ENCODE data around the gene MAML1.

Gene MAML1

DNA sequence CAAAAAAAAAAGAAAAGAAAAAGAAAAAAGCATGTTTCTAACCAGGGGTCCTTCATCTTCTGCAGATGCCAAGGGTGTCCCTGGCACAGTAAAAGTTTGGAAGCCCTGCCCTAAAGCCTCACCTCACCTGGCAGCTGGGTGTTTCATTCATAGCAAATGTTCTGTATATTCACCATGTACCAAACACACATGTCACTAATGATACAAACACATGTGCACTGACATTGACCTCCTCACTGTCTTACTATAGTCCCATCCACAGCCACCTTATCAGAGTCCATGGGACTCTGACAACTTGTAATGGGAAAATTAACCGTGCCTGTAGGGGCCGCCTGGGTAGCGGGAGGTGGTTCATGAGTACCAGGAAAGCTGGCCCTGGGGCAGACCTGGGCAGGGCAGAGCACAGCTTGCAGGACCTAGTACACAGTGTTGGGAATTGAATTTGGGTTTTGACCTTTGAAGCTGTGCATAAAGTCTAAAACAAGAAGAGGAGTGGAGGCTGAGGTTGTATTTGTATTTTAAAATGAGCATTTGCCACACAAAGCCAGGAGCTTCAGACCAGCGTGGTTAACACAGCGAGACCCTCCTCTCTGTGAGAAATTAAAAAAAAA lies 80.5 kb downstream of the MAML1 start:
- H4K20me1 ChIP-seq (ENCODE audit: insufficient read depth, low read length), result no peaks in the 10 kb centered on the region
- no peaks in the 10 kb centered on the region for H3K9me3 ChIP-seq (ENCODE audit: insufficient read depth, low read length, severe bottlenecking)
- H3K4me1 ChIP-seq (ENCODE audit: insufficient read depth, low read length), result peaks cover 3% of the 10 kb centered on the region; the same call in 1 of the 2 replicates
- no peak overlapping the region for H3K27ac ChIP-seq (ENCODE audit: low read length)
- no peak for TF ChIP-seq EZH2 (IDR thresholded peaks at IDR 0.05; ENCODE audit: borderline replicate concordance, low read depth, low read length, severe bottlenecking)
- TF ChIP-seq, protein P1, sequence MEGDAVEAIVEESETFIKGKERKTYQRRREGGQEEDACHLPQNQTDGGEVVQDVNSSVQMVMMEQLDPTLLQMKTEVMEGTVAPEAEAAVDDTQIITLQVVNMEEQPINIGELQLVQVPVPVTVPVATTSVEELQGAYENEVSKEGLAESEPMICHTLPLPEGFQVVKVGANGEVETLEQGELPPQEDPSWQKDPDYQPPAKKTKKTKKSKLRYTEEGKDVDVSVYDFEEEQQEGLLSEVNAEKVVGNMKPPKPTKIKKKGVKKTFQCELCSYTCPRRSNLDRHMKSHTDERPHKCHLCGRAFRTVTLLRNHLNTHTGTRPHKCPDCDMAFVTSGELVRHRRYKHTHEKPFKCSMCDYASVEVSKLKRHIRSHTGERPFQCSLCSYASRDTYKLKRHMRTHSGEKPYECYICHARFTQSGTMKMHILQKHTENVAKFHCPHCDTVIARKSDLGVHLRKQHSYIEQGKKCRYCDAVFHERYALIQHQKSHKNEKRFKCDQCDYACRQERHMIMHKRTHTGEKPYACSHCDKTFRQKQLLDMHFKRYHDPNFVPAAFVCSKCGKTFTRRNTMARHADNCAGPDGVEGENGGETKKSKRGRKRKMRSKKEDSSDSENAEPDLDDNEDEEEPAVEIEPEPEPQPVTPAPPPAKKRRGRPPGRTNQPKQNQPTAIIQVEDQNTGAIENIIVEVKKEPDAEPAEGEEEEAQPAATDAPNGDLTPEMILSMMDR (IDR thresholded peaks at IDR 0.05; ENCODE audit: borderline replicate concordance, extremely low read depth, low read length, poor library complexity, severe bottlenecking), result no peak
- DNase-seq, result no peak
- no peak overlapping the region for H3K4me3 ChIP-seq (ENCODE audit: low read depth in 1 of 2, low read length in 2 of 2)
- H3K36me3 ChIP-seq (ENCODE audit: insufficient read depth, low read length), result peaks cover 15% of the 10 kb centered on the region
- ATAC-seq (ENCODE audit: insufficient read depth, low read depth), result no peak
- H3K27me3 ChIP-seq (ENCODE audit: insufficient read depth, low read length, poor library complexity), result no peaks in the 10 kb centered on the region
- no peak overlapping the region for H3K4me2 ChIP-seq (ENCODE audit: insufficient read depth, low read length)
- H3K9ac ChIP-seq (ENCODE audit: low read depth, low read length), result no peak overlapping the region
- H2AFZ ChIP-seq (ENCODE audit: low read depth, low read length), result no peak overlapping the region
- H3K79me2 ChIP-seq (ENCODE audit: insufficient read depth, low read length), result no peaks in the 10 kb centered on the region

DNA sequence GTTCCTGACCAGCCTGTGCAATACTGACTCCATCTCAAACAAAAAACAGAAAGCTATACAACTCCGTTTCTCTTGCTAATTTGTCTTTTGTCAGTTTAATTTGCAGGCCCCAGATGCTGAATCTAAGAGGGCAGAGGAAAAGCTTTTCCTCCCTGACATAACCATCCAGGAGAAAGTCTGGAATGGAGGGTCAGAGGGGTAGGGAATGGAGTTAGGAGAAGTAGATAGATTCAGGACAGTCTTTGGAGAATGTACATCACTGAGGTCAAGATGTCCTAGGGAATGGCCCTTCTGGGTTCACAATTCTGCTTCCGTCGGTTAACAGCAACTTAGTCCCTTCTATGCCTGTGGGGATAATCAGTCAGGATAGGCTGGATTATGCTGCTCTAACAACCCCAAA lies 81.5 kb downstream of the MAML1 start:
- H3K4me2 ChIP-seq (ENCODE audit: insufficient read depth, low read length), result no peak overlapping the region
- H4K20me1 ChIP-seq (ENCODE audit: insufficient read depth, low read length), result no peaks in the 10 kb centered on the region
- H3K36me3 ChIP-seq (ENCODE audit: insufficient read depth, low read length), result peaks cover 15% of the 10 kb centered on the region
- no peak overlapping the region for H3K27ac ChIP-seq (ENCODE audit: low read length)
- H3K4me1 ChIP-seq (ENCODE audit: insufficient read depth, low read length), result no peaks in the 10 kb centered on the region
- H3K9ac ChIP-seq (ENCODE audit: low read depth, low read length), result no peak overlapping the region
- DNase-seq, result no peak
- H3K79me2 ChIP-seq (ENCODE audit: insufficient read depth, low read length), result no peaks in the 10 kb centered on the region
- no peaks in the 10 kb centered on the region for H3K27me3 ChIP-seq (ENCODE audit: insufficient read depth, low read length, poor library complexity)
- H3K4me3 ChIP-seq (ENCODE audit: low read depth in 1 of 2, low read length in 2 of 2), result no peak overlapping the region
- no peak overlapping the region for H2AFZ ChIP-seq (ENCODE audit: low read depth, low read length)
- no peak for ATAC-seq (ENCODE audit: insufficient read depth, low read depth)
- H3K9me3 ChIP-seq (ENCODE audit: insufficient read depth, low read length, severe bottlenecking), result no peaks in the 10 kb centered on the region
- TF ChIP-seq, protein P1 (IDR thresholded peaks at IDR 0.05; ENCODE audit: borderline replicate concordance, extremely low read depth, low read length, poor library complexity, severe bottlenecking), result no peak
- no peak for TF ChIP-seq EZH2 (IDR thresholded peaks at IDR 0.05; ENCODE audit: borderline replicate concordance, low read depth, low read length, severe bottlenecking)

DNA sequence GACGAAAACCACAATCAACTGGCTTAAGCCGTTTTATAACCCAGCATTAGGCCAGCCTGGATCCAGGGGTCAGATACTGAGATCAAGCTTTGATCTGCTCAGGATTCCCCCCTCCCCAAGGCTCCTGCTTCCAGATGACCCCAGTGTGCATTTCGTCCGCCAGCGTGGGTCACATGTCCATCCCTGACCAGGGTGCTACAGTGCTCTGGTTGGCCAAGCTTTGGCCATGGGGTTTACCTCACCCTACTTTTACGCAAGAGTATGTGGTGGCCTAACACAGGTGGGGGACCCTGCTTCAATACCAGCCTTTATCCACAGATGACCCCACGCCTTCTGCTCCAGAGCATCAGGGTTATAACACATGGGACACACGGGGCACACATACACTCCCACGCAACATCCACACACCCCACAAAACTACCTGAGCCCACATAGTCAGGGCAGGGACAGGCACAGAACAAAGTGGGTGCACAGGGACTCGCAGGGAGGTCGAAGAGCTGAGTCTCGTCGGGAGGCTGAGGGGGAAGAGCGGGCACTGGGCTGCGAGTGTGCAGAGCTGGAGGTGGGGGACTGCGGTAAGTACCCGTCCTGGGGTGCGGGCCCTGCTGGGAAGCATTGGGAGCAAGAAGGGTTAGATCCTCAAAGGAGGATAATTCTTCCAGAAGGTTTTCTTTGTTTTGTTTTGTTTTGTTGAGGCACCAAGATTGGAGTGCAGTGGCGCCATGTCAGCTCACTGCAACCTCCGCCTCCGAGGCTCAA lies 83.0 kb downstream of the MAML1 start:
- peaks cover 15% of the 10 kb centered on the region for H3K36me3 ChIP-seq (ENCODE audit: insufficient read depth, low read length)
- H3K4me3 ChIP-seq (ENCODE audit: low read depth in 1 of 2, low read length in 2 of 2), result no peak overlapping the region
- no peaks in the 10 kb centered on the region for H3K79me2 ChIP-seq (ENCODE audit: insufficient read depth, low read length)
- peaks cover 11% of the 10 kb centered on the region for H3K4me1 ChIP-seq (ENCODE audit: insufficient read depth, low read length)
- H3K9me3 ChIP-seq (ENCODE audit: insufficient read depth, low read length, severe bottlenecking), result no peaks in the 10 kb centered on the region
- no peak overlapping the region for H3K4me2 ChIP-seq (ENCODE audit: insufficient read depth, low read length)
- H3K9ac ChIP-seq (ENCODE audit: low read depth, low read length), result no peak overlapping the region
- ATAC-seq (ENCODE audit: insufficient read depth, low read depth) (no peak), DNase-seq (no peak)
- H3K27me3 ChIP-seq (ENCODE audit: insufficient read depth, low read length, poor library complexity), result no peaks in the 10 kb centered on the region
- TF ChIP-seq, protein P1 (IDR thresholded peaks at IDR 0.05; ENCODE audit: borderline replicate concordance, extremely low read depth, low read length, poor library complexity, severe bottlenecking), result no peak
- TF ChIP-seq EZH2 (IDR thresholded peaks at IDR 0.05; ENCODE audit: borderline replicate concordance, low read depth, low read length, severe bottlenecking), result no peak
- H3K27ac ChIP-seq (ENCODE audit: low read length), result no peak overlapping the region
- H2AFZ ChIP-seq (ENCODE audit: low read depth, low read length), result no peak overlapping the region
- H4K20me1 ChIP-seq (ENCODE audit: insufficient read depth, low read length), result no peaks in the 10 kb centered on the region
